Measurements from ENCODE around the gene RHCE.
"Not testable (repeated sequence)": the region's sequence is repeated elsewhere in the genome, so short reads cannot be mapped to it uniquely, and the experiment has no call there.

The RHCE gene

GRCh38 chr1:25431955-25432719 is 11.5 kb upstream of the RHCE start:
- H3K36me3 ChIP-seq (ENCODE audit: control insufficient read depth, low read depth, low read length): no peaks in the 10 kb centered on the region
- no peaks in the 10 kb centered on the region for H3K4me1 ChIP-seq (ENCODE audit: control insufficient read depth, low read depth, low read length)
- H3K27me3 ChIP-seq (ENCODE audit: control insufficient read depth, insufficient read depth, low read length): peaks cover 19% of the 10 kb centered on the region
- peak overlapping the region; percentile 74 for H3K4me3 ChIP-seq (ENCODE audit: low read length)
- no peaks in the 10 kb centered on the region for H3K9me3 ChIP-seq (ENCODE audit: control insufficient read depth, low read depth, low read length)
- H3K9ac ChIP-seq (ENCODE audit: low read length): peak overlapping the region; percentile 40
- H3K27ac ChIP-seq (ENCODE audit: low read length): no peak overlapping the region

GRCh38 chr1:25430967-25431881 is 10.6 kb upstream of the RHCE start:
- Histone ChIP-seq H3K9ac (ENCODE audit: low read length) (peak overlapping the region; percentile 61), H3K4me1 (ENCODE audit: control insufficient read depth, low read depth, low read length) (no peaks in the 10 kb centered on the region), H3K27ac (ENCODE audit: low read length) (no peak overlapping the region), H3K4me3 (ENCODE audit: low read length) (peak overlapping the region; percentile 92), H3K36me3 (ENCODE audit: control insufficient read depth, low read depth, low read length) (no peaks in the 10 kb centered on the region), H3K27me3 (ENCODE audit: control insufficient read depth, insufficient read depth, low read length) (peaks cover 19% of the 10 kb centered on the region), H3K9me3 (ENCODE audit: control insufficient read depth, low read depth, low read length) (no peaks in the 10 kb centered on the region)

GRCh38 chr1:25430073-25430966 is 9.7 kb upstream of the RHCE start, which contains the start of gene MACO1:
Gene MACO1, plus strand, starts transcription at chr1:25430897. Its CDS starts 202 bp downstream, at chr1:25431099.
- no peak within 1 kb of the TSS for H3K27ac ChIP-seq (ENCODE audit: low read length)
- no peaks in the 10 kb centered on the region for H3K4me1 ChIP-seq (ENCODE audit: control insufficient read depth, low read depth, low read length)
- H3K9me3 ChIP-seq (ENCODE audit: control insufficient read depth, low read depth, low read length): no peaks in the 10 kb centered on the region
- H3K27me3 ChIP-seq (ENCODE audit: control insufficient read depth, insufficient read depth, low read length): peaks cover 19% of the 10 kb centered on the region
- peak within 1 kb of the TSS; percentile 92 for H3K4me3 ChIP-seq (ENCODE audit: low read length)
- peak within 1 kb of the TSS; percentile 61 for H3K9ac ChIP-seq (ENCODE audit: low read length)
- H3K36me3 ChIP-seq (ENCODE audit: control insufficient read depth, low read depth, low read length): no peaks in the 10 kb centered on the region

GRCh38 chr1:25428475-25429166 is 8.0 kb upstream of the RHCE start:
- Histone ChIP-seq H3K4me1 (ENCODE audit: control insufficient read depth, low read depth, low read length) (no peaks in the 10 kb centered on the region), H3K9me3 (ENCODE audit: control insufficient read depth, low read depth, low read length) (no peaks in the 10 kb centered on the region), H3K27me3 (ENCODE audit: control insufficient read depth, insufficient read depth, low read length) (peaks cover 19% of the 10 kb centered on the region), H3K36me3 (ENCODE audit: control insufficient read depth, low read depth, low read length) (no peaks in the 10 kb centered on the region), H3K4me3 (ENCODE audit: low read length) (no peak overlapping the region), H3K27ac (ENCODE audit: low read length) (no peak overlapping the region), H3K9ac (ENCODE audit: low read length) (no peak overlapping the region)

- no peak overlapping the region for H3K9ac ChIP-seq (ENCODE audit: low read length)
- peaks cover 24% of the 10 kb centered on the region for H3K27me3 ChIP-seq (ENCODE audit: control insufficient read depth, insufficient read depth, low read length)
- no peaks in the 10 kb centered on the region for H3K9me3 ChIP-seq (ENCODE audit: control insufficient read depth, low read depth, low read length)
- H3K36me3 ChIP-seq (ENCODE audit: control insufficient read depth, low read depth, low read length): no peaks in the 10 kb centered on the region
- H3K27ac ChIP-seq (ENCODE audit: low read length): no peak overlapping the region
- no peaks in the 10 kb centered on the region for H3K4me1 ChIP-seq (ENCODE audit: control insufficient read depth, low read depth, low read length)
- no peak overlapping the region for H3K4me3 ChIP-seq (ENCODE audit: low read length)
Measured at GRCh38 chr1:25427696-25428095, 7.1 kb upstream of the RHCE start.

DNA sequence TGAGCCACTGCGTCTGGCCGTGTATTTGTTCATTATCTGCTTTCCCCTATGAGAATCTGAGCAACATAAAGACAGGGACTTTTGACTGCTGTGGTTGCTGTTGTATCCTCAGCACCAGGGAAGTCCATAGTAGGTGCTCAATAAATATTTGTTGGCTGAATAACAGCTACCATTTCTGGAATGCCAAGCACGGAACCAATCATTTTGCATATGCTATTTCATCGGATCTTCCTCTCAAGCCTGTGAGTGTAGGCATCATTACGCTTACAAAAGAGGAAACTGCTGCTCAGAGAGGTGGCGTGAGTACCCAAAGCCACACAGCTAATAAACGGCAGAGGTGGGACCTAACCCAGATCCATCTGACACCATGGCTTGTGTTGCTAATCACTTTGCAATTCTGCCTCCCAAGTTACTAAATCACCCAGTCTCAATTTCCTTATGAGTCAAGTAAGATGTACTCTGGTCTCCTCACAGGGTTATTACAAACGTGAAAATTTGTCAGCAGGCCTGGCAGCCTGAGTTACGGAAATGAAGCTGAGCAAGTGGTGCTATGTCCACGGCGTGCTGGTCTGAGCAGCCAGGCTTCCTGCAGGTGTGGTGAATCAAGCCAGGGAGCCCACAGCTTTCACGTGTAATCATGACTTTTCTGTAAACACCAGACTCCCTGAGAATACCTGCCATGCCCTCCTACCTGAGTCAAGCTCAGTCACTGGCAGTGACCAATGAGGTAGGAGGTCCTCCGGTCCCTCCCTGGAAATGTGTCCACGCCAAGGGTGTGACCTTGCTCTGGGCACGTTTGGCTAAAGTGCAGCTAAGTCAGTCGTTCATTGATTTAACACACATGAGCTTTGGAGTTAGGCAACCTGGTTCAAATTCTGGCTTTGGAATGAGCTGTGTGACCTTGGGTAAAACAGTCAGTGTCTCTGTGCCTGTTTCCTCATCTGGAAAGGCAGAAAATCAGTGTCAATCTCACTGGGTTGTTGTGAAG is 4.8 kb upstream of the RHCE start:
- no peak overlapping the region for H3K9ac ChIP-seq (ENCODE audit: low read length)
- no peak overlapping the region for H3K27ac ChIP-seq (ENCODE audit: low read length)
- H3K36me3 ChIP-seq (ENCODE audit: control insufficient read depth, low read depth, low read length): no peaks in the 10 kb centered on the region
- no peaks in the 10 kb centered on the region for H3K9me3 ChIP-seq (ENCODE audit: control insufficient read depth, low read depth, low read length)
- peaks cover 24% of the 10 kb centered on the region for H3K27me3 ChIP-seq (ENCODE audit: control insufficient read depth, insufficient read depth, low read length)
- no peak overlapping the region for H3K4me3 ChIP-seq (ENCODE audit: low read length)
- H3K4me1 ChIP-seq (ENCODE audit: control insufficient read depth, low read depth, low read length): no peaks in the 10 kb centered on the region

DNA sequence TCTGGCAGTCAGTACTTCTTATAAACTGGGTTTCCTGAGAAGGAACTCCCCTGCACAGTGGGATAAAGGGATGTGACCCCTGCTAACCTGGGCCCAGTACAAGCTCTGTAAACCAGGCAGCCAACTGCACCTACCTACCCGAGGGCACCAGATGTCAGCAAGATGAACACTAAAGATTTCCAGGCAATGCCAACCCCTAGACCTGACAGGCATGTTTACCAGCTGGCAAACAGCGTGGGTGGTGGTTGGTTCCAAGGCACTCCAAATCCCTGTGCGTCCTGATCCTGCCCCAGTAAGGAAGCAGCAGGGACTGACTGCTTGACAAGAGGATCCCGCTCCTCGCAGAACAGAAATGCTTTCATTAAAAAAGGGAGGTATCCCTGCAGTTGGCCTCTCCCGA is 2.6 kb upstream of the RHCE start:
- H3K4me3 ChIP-seq (ENCODE audit: low read length); H3K36me3 ChIP-seq (ENCODE audit: control insufficient read depth, low read depth, low read length); H3K27ac ChIP-seq (ENCODE audit: low read length); H3K9me3 ChIP-seq (ENCODE audit: control insufficient read depth, low read depth, low read length); H3K9ac ChIP-seq (ENCODE audit: low read length); H3K4me1 ChIP-seq (ENCODE audit: control insufficient read depth, low read depth, low read length); H3K27me3 ChIP-seq (ENCODE audit: control insufficient read depth, insufficient read depth, low read length): not testable (repeated sequence)

DNA sequence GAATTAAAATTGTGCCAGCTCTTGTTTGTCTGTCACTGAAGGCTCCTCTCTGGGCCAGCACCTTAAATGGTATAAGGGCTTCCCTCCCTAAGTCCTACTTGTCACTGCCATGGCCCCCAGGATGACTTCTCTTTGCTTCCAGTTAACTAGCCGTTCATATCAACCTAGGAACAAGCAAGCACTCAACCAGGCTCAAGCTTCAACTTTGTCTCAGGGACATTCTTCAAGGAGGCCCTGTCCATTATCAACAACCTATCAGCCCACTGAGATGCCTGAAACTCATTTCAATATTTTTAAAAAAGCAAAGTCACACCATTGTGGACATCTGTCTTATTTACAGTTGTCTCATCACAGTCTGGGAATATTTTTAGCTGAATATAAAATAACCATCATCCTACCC is 1.3 kb downstream of the RHCE start:
- H3K9me3 ChIP-seq (ENCODE audit: control insufficient read depth, low read depth, low read length); H3K4me1 ChIP-seq (ENCODE audit: control insufficient read depth, low read depth, low read length); H3K36me3 ChIP-seq (ENCODE audit: control insufficient read depth, low read depth, low read length); H3K4me3 ChIP-seq (ENCODE audit: low read length); H3K9ac ChIP-seq (ENCODE audit: low read length); H3K27me3 ChIP-seq (ENCODE audit: control insufficient read depth, insufficient read depth, low read length); H3K27ac ChIP-seq (ENCODE audit: low read length): not testable (repeated sequence)

DNA sequence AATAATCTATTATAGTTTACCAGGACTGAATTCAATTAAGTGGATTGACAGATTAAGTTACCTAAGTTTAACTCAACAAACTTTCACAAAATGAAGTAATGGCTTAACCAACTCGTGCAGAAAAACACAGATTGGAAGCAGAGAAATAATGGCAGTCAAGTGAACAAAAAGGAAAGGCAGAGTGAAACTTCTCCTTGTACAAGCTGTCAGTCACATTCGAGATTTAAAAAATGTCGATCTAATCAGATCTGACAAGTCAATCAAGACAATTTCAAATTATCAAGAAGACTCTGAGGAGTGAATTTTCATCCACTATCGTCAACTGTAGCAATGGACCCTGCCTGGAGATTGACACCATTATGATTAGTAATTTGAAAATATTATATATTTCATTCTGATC is 3.3 kb downstream of the RHCE start:
- H3K4me1 ChIP-seq (ENCODE audit: control insufficient read depth, low read depth, low read length); H3K36me3 ChIP-seq (ENCODE audit: control insufficient read depth, low read depth, low read length); H3K9me3 ChIP-seq (ENCODE audit: control insufficient read depth, low read depth, low read length); H3K27me3 ChIP-seq (ENCODE audit: control insufficient read depth, insufficient read depth, low read length); H3K4me3 ChIP-seq (ENCODE audit: low read length); H3K9ac ChIP-seq (ENCODE audit: low read length); H3K27ac ChIP-seq (ENCODE audit: low read length): not testable (repeated sequence)

DNA sequence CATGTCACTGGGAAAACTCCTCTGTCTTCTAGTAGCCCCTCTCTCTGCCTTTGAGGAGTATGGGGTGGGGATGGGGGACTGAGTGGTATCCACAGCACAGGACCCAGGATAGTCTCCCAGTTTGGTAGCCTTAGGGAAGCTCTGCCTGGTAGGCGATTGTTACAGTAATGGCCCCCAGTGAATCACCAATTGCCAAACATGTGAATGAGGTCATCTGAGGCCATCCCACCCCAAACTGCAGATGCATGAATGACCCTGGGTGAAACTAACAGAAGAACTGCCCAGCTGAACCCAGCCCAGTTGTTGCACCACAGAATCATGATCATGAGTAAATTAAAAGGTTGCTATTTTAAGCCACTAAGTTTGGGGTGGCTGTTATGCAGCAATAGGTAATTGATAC is 6.0 kb downstream of the RHCE start:
- not testable (repeated sequence) for H3K9me3 ChIP-seq (ENCODE audit: control insufficient read depth, low read depth, low read length); H3K4me3 ChIP-seq (ENCODE audit: low read length); H3K36me3 ChIP-seq (ENCODE audit: control insufficient read depth, low read depth, low read length); H3K27me3 ChIP-seq (ENCODE audit: control insufficient read depth, insufficient read depth, low read length); H3K9ac ChIP-seq (ENCODE audit: low read length); H3K27ac ChIP-seq (ENCODE audit: low read length); H3K4me1 ChIP-seq (ENCODE audit: control insufficient read depth, low read depth, low read length)

All from iPS-18a (cell line).